AG09309 (cell line): ENCODE measurements around the gene NPC2.

ENCODE experiments used
- DNase-seq: peaks from one replicate; pipeline ENCODE4 v3.0.0-alpha.2; 2010; ENCODE audit warnings: low read depth
- H3K4me3 ChIP-seq: 2 replicates; pipeline ENCODE4 v1.5.1; 2011; ENCODE audit warnings: mild to moderate bottlenecking, low read depth, low read length, moderate library complexity; ENCODE audit not compliant: control insufficient read depth
- CTCF ChIP-seq: IDR thresholded peaks from 2 replicates; pipeline ENCODE4 v1.5.1; 2011; ENCODE audit warnings: mild to moderate bottlenecking, low read depth, low read length, inconsistent platforms; ENCODE audit not compliant: insufficient read depth, control insufficient read depth; ENCODE audit errors: missing control alignments

Gene NPC2

DNA sequence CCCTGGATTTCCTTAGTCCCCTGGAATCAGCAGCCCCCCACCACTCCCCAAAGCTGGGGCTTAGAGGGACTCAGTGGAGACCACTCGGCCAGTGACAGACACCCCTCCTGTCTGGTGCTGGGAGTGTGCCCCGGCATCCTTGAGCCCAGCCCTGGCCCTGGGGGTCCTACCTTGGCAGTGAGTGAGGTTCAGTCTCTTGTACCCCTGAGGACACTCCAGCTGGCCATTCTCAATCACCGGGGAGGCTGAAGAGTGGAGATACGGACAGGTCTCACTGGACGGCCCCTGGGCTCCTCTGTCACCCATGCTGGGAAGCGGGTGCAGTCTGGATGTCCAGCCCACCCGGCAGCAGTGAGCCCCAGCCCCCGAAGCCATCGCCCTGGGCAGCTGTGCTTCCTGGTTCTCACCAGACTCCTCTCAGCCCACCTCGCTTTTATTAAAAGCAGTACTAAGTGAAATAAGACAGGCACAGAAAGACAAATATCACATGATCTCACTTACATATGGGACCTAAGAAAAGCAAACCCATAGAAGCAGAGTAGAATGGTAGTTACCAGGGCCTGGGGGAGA, 42.7 kb upstream of the NPC2 start:
- no peak for DNase-seq
- no peak overlapping the region for H3K4me3 ChIP-seq
- no peak for TF ChIP-seq CTCF

- no peak for DNase-seq
- TF ChIP-seq CTCF = no peak
- H3K4me3 ChIP-seq = no peak overlapping the region
These were observed 40.5 kb upstream of the NPC2 start for GRCh38 chr14:74533576-74533975.

- no peak overlapping the region for H3K4me3 ChIP-seq
- DNase-seq = no peak
- TF ChIP-seq CTCF = no peak
These were observed 39.1 kb upstream of the NPC2 start for GRCh38 chr14:74532246-74532645.

DNA sequence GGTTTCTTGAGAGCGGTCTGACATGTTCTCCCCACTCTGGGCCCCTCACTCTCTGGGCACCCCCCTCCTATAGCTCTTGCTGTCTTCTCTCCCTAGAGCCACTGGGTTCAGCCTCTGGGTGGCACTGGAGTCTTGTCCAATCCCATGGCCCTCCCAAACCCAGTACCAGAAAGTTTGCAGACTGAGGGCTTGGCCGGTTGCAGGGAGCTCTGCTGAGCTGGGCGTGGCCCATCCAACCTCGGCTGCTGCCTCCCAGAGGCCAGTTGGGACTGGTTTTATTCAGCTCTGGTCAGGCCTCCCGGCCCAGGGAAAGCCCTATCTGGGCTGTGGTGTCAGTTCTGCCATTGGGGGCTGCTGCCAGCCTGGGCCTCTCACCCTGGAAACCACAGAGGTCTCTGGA, 38.4 kb upstream of the NPC2 start:
- DNase-seq = no peak
- TF ChIP-seq CTCF = peak; percentile 39
- no peak overlapping the region for H3K4me3 ChIP-seq

DNA sequence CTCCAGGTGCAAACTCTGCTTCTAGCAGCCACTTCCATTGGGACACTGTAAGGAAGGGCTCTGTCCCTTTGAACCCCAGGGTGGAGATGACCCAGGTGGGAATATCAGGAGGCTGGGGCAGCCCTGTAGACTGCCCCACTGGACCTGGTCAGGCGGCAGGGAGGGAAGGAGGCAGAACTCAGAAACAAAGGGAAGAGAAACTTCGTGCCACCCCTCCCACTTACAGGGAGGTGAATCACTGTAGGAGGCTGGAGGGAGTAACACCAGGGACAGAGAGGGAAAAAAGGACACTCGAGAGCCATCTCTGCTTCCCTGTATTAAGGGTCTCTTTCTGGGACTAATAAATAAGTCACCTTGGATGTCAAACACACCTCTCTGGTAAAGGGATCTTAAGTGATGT, 37.9 kb upstream of the NPC2 start:
- TF ChIP-seq CTCF = no peak
- DNase-seq = no peak
- no peak overlapping the region for H3K4me3 ChIP-seq

GRCh38 chr14:74528886-74529285, 35.8 kb upstream of the NPC2 start:
- no peak overlapping the region for H3K4me3 ChIP-seq
- DNase-seq = no peak
- no peak for TF ChIP-seq CTCF

DNA sequence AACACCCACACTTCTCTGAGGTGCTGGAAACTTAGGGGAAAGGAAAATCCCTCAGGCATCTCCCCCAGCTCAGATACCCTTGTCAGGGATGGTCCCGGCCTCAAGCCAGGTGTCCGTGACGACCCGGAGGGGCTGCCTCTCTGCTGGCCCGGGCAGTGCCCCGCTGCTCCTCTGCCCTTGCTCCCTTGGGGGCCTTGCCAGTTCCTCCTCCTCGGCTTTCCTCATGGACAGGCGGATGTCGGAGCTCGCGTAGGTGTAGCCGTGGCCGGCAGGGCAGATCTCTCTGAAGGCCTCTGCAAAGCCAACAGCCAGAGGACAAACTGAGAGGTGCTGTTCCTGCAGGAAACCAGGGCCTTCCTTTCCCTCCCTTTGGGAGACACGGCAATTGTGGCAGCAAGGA, 35.3 kb upstream of the NPC2 start:
- TF ChIP-seq CTCF = no peak
- no peak for DNase-seq
- no peak overlapping the region for H3K4me3 ChIP-seq
